RPMI7951 (cell line): ENCODE data around the gene NCK2. TPM values are rescaled to one million over a fixed set of nuclear protein-coding genes. Genes with fewer than 3 reads are reported as not detected.
A peak's percentile ranks its signal among the peaks of the same experiment; 100 is the strongest.

Source experiments
- DNase-seq: peaks from one replicate; pipeline ENCODE4 v3.0.0-alpha.2; 2012; ENCODE audit warnings: low read depth
- total RNA-seq: library from RNA; depleted of rRNA; stranded (reverse); fragments of >200 nt; shearing (Covaris generic); gene quantifications from 2 replicates; pipeline ENCODE4 v1.2.3, GENCODE V29; 2014

Gene NCK2
- total RNA-seq, 1 experiment from 2014 or later = 34.5 TPM

DNA sequence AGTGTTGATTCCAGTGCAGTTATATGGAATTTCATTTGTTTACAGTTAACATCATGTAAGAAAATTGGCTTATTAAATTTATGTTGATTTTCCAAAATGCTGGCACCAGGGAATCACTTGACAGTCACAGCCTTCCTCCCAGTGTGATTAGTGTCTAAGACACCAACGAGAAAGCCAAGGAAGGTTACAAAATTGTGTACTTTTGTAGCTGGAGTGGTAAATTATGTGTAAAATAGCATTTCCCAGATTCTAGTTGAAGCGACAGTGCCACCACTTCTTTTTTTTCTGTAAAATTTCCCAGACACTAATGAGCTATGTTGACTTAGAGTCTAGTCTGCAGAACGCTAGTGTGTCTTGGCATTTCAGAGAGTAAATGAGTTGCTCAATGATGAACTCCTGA is 101.3 kb downstream of the NCK2 start:
- DNase-seq = no peak

DNA sequence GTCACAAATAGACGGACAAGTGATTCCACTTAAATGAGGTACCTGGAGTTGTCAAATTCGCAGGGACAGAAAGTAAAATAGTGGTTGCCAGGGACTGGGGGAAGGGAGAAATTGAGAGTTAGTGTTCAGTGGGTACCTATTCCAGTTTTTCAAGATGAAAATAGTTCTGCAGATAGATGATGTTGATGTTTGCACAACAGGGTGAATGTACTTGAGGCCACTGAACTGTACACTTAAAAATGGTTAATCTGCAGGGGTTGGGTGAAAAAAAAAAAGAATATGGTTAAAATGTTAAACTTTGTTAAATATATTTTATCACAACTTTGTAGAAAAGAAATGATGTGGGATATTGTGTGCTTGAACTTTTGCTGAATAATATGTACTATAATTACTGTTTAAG is 102.3 kb downstream of the NCK2 start:
- no peak for DNase-seq

DNA sequence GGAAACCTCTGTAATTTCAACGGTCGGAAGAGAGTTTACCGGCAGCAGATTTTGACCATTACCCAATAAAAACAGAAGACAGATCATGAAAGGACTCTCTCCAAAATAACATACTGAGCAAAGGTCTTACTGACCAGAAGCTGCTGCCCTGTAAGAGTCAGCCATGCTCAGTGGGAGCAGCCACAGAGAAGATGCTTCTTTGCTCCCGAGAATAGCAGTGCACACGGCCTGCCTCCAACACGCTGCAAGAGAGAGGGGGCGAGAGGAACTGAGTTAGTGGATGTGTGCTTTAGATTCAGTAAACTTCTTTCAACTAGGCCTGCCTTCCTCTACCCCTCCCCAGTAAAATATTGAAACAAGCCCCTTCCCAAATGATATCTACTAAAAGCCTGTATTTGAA is 103.7 kb downstream of the NCK2 start:
- no peak for DNase-seq

DNA sequence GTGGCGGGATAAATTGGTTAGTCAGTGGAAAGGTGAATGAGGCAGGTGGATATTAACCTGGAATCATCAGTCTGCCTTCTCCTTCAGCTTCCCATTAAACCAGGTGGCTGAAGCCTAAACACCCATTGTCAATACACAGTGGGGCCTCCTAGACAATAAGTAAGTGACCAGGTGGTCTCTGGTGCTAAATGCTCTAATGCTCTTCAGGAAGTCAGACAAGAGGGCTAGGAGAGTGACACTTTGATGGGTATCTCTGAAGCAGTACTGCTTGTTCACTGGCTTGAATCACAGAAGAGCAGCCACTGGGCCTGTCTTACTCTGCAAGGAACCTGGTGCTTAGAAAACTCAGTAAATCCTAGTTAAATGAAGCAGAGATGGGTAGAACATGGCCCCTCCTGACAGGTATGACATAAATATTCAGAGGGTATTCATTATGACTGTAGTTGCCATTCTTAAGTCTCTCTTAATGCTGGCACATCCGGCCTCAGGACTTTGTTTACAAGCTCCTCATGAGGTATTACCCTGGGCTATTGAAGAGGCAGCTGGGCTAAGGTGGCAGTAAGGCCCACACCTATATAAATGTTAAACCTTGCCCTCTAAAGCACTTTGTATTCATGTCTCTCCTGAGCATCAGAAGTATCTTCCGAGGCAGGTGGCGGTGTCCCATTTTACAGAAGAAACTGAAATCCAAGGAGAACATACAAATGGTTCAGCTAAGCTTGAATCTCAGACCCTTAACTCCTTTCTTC is 104.9 kb downstream of the NCK2 start:
- no peak for DNase-seq

DNA sequence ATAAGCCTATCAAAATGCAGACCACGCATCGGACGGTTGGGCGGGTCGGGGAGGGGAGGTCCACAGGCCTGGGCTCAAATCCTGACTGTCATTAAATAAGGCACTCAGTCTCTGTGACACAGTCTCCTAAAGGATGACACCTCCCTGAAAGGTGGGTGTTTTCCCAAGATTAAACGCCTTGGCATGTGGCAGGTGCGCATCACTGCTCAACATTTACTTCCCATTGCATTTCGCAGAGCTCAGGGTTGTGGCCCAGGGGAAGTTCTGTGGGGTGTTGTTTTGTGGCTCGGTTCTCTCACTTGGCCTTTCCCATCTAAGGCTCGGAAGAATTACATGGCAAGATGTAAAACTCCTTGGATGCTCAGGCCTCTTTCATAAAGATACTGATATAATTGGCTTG is 107.4 kb downstream of the NCK2 start:
- DNase-seq = no peak

DNA sequence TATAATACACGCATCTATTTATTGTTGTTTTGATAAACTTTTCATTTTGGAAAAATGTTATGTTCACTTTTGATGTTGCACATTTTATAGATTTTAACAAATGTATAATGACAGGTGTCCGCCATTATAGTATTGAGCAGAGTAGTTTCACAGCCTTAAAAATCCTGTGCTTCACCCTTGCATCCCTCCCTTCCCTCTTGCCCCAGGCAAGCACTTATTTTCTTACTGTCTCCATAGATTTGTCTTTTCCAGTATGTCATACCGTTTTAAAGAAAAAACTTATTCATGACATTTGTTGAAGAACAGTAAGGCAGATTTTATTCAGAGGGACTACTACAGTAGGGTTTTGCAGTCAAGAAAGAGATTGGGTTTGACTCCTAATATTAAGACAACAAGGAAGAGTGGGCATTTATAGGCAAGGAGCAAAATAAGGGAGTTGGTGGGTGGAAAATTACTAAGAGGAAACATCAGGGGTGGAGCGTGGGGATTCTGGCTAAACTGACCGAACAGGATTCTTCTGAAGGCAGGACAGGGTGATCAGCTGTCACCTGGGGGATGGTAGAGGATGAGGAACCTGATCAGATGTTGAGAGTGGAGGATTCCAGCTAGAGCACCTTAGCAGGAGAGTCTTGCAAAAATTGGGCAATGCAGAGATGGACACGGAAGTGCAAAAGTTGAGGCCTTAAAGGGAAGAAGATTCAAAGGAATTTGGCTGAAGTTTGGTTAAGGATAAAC is 108.8 kb downstream of the NCK2 start:
- DNase-seq = no peak

DNA sequence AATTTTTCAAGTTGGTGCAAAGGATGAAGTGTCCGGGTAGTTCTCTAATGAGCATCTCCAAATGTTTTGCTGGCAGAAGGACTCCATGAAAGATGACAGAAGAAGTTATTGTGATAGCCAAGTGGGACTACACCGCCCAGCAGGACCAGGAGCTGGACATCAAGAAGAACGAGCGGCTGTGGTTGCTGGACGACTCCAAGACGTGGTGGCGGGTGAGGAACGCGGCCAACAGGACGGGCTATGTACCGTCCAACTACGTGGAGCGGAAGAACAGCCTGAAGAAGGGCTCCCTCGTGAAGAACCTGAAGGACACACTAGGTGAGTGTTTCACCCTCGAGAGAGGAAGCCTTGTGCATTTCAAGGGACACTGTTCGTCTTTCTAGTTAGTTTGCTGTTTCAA is 110.3 kb downstream of the NCK2 start:
- DNase-seq = no peak

DNA sequence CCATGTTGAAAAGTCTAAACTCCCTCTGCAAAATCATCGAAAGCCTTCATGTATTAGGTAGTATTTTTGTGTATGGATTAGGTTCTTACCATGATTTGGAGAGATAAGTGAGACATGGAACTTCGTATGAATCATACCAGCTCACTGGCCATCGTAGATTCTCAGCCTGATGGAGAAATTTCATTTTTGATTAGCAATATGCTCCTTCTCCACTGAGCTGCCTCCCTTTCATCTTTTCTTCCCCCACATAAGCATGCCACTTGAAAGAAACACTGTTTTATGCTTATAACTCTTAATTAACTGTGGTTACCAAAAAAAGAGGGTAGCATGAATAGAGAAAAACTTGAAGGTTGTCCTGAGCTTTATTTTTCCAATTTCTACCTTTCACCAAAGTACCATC is 111.9 kb downstream of the NCK2 start:
- no peak for DNase-seq

DNA sequence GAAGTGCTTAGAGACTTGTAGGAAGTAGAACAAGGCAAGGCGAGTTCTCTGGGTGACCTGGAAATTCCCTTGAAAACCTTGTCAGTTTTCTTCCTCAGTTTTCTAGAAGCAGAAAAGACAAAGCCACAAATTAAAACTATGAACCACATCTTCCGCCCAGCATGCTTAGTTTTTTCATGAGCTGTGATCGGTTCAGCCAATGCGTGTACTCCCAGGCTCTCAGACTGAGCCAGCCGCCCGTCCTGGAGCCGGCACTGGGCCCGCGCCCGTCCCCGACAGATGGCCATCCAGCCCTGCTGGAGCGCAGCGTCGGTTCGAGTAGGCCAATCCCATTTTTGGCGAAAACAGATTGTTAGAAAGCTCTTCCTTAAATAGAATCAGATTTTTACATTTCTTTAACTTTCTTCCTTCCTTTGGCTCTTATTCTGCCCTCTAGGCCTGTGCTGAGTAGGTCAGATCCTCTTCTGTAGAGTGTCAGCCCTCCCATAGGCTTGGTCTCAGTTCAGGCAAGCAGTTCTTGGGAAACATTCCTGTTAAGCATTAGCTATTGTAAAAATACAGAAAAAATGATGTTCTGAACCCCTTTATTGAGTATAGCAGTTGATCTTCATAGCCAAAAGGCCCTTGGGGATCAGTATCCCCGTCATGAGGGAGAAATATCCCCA is 112.5 kb downstream of the NCK2 start:
- DNase-seq = no peak

DNA sequence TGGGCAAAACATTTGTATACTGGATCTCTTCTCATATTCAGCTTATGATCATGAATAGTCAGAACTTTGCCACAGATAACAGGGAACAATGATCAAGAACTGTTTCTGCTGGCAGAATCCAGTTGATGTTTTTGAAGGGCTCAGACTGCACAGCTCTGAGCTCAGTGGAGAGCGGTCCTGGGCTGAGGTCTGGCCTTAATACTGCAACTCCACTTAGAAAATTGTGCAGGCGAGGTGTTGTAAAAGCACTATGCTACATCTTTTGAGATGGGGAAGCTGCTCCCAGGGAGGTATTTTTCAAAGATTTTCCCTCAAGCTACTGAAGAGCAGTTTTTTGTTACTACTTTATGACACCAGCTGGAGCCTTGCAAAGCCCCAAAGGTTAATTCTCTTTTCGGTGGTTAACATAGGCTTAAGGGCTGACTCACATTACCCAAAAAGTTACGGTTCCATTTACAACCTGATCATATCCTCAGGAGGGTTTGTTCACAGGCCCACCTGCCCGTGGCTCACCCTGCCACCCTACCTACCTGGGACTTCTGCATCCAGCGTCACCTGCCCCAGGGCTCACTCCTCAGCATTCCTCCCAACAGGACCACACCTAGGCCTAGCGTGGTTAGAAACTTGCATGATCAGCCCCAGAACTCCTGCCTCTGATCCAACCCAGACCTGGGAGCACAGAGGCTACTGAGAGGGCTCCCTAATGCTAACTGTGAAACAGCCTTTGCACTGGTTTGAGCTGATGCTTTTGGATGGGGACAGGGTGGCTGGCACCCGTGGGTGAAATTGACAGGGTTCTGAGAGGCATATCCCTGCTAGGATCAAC is 114.4 kb downstream of the NCK2 start:
- DNase-seq = no peak

DNA sequence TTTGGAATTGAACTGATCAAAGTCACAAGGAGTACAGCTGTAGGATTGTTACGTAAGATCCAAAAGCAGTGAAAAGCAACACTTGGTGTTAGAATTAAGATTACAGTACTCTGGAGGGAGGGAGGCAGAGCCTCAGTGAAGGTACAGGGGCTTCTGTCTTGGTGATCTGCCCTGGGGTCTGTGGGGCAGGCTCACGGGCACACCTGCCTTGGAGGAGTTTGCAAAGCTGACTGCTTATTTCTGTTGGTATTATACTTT is 114.9 kb downstream of the NCK2 start:
- DNase-seq = no peak

DNA sequence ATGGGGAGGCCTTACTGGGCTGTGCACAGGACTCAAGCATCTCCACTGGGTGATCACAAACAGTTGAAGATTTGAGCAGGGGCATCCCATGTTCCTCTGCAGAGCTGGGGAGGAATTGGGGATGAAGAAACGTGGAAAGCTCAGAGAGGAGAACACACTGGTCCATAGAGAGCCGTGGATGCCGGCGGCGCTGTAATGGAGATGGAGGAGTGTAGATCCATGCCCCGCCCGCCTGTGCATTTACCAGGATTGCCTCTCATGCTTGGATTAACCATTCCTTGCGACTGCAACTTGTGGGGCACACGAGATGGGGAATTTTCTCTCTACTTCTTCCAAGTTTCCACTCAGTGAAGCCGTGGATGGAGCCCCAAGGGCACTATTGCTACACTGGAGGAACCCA is 115.9 kb downstream of the NCK2 start:
- DNase-seq = no peak

DNA sequence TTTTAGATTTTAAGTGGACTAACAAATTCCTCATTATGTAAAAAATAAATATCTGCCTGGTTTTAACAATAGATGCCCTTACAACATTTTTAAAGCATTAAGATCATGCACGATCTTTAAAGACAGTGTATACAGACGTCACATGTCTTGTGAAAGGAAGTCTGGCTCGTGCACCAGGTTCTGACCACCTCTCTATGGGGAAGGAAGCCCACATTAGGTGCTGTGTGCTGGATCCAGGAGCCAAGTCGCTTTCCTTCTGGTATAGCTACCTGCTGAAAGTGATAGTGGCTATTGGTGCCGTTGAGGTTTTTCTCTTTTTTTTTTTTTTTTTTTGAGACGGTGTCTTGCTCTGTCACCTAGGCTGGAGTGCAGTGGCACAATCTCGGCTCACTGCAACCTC is 116.5 kb downstream of the NCK2 start:
- no peak for DNase-seq

DNA sequence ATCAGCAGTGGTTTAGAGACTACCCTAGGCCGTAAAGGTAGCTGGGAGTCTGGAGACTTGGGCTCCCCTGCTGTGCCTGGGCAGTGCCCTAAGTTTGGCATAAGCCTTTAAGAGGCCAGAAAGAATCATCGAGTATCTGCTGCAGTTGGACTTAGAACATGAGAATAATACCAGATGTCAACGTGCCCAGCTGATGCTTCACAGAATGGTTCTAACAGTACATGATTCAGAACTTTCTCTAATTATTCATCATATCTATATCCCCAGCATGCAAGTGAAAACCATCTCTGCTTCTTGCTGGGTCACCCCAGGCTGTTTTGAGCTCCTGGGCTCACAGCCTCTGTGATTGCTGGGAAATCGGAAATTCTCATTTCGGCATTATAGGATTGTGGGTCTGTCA is 118.1 kb downstream of the NCK2 start:
- DNase-seq = no peak

DNA sequence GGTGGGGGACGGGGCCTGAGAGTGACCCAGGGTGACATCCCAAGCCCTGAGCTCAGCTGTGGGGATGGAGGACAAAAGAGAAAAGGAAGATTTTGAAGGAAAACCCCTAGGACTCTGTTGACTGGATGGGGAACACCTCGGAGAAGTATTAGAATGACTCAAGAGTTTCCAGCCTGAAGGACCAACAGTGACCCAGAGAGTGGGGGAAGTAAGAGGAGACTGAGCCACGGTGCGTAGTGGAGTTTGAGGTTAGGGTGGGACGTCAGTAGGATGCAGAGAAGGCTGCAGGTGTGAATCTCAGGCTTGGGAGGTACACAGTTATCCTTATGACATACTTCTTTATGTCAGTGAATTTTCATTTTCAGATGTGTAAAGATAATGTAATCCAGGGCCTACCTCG is 119.5 kb downstream of the NCK2 start:
- DNase-seq = no peak

DNA sequence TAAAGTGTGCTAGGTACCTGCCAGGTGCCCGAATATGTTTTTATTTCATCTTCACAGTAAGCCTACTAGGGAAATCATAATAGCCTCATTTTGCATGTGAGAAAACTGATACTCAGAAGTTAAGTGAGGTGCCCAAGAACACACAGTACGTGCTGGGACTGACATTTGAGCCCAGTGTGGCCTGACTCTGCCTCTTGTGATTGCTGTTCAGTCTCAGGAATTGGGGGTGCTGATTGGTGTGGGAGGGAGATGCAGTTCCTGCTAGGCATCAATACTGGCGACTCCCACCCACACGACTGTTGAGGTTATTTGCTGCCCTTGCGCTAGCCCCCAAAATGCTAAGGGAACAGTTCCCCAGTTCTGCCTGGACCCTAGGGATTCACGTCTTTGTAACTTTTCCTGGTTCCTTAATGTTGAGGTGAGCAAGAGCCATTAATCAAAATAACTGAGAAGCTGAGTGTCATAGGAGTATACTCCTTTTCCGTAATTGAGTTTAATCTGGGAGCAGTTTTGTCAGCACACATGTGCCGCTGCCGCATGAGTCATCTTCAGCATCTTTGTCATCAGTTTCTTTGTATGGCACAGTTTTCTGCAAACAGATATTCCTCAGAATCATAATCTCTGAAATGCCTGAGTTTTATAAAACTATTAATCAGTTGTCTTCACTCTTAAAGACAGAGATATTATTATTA is 120.7 kb downstream of the NCK2 start:
- peak; percentile 54 for DNase-seq

DNA sequence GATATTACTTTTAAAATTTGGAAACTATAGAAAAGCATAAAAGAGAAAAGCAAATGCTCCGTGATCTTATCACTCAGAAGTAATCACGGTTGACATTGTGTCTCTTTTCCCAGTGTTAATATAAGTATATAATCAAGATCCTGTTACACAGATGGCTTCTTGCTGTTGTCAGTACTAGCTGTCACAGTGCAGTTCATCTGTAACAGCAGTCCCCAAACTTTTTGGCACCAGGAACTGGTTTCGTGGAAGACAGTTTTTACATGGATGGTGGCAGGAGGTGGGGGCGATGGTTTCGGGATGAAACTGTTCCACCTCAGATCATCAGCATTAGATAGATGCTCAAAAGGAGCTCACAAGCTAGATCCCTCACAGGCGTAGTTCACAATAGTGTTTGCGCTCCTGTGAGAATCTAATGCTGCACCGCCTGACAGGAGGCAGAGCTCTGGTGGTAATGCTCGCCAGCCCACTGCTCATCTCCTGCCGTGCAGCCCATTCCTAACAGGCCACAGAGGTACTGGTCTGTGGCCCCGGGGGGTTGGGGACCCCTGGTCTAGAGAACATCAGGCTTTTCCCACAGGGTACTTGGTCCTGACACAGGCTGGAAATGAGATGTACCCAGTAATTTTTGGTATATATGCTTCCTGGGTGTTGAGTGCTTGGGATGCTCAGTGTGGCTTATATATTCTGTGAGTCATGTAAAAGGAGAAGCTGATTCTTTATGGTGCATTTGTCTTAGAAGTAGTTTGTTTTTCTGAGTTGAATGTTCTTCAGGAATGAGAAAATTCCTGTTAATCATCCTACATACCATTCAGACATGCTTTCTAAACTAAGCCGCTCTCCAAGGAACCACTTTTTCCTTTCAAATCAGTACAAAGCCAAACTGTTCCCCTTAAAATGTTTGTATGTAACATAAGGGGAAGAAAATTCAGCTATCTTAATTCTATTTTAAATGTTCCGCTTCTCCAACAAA is 121.8 kb downstream of the NCK2 start:
- DNase-seq = peak; percentile 11

DNA sequence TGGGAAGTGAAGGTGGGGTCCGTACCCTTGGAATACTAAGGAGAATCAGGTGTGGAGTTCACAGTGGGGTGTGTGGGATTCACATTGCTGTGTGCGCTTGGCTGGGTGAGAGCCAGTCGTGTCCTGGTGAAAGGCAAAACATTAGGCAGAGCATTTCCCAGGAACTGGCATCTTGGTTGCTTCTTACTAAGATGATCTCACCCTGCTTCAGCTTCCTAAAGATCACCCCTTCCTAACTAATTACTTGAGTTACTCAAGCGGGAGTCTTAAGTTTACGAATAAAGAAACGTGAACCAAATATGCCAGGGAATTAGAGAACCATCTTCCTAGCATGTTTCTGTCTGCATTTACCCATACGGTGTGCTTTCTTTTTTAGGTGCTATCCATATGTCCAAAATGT is 122.9 kb downstream of the NCK2 start:
- DNase-seq = no peak

DNA sequence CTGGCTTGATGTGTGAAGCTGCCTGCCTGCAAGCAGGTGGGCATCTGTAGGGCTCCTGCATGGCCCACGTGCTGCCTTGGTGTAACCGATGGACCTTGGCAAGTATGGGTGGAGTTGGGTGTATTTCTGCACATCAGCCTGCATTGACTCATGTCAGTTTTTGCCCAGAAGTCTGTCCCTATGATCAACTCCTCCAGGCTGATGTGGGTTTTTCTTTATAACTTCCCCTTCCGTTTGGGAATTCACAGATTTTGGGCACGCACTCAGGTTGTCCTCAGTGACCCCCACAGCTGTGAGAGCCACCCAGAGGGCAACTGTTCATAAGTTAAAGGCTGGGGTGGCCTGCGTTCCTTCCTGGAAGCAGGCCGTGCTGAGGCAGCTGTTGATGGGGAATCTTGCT is 123.3 kb downstream of the NCK2 start:
- peak; percentile 64 for DNase-seq

DNA sequence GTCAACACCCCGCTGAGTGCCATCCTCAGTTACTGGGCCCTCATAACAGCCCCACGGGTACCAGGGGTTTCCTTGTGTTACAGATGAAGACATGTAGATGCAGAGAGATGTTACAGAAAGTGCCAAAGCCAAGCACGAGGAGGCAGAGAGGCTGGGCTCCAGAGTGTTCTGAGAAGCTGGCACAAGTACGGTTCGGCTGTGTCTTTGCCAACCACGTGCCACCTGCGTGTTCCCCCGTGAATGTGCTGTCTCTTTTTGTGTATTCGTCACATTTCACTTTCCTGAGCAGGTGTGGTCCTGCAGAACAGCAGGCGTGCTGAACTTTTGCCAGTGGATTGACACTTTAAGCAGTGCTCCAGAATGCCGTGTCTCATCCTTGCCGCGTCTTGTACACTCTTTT is 124.6 kb downstream of the NCK2 start:
- DNase-seq = no peak

DNA sequence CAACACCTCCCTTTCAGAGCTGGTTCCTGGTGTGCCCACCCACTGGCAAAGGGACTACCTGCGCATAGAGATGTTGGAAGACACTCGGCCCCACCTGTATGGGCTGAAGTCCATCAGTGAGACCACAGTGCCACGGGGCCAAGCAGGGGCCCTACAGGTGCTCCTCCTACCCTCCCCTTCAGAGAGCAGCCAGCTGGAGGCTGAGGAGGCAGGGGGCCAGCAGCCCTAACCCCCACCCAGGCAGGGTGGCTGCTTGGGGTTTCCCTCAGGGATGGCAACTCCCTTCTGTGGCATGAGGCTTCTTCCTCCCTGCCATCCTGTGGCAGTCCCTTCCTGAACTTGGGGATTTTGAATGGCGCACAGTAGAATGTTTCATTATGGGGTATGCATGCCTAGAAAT is 125.3 kb downstream of the NCK2 start:
- no peak for DNase-seq
